IMR-90 (cell line): Measurements from ENCODE around the gene NAV2. TPM values are rescaled to one million over a fixed set of nuclear protein-coding genes. Genes with fewer than 3 reads are reported as not detected.

ENCODE experiments used
- ATAC-seq: fragments of 200-7000 bp; cut with Tn5 transposase; 2 replicates; pipeline ENCODE4 v1.9.1; 2020; ENCODE audit warnings: low read depth, mild to moderate bottlenecking, moderate library complexity
- BruUV-seq: library from RNA; stranded (reverse); fragments of 400-500 nt; replicated peaks from 2 replicates; lab custom pipeline; 2021; lab: Mats Ljungman, UMichigan
- CTCF ChIA-PET: fragments of 300-600 bp; formaldehyde crosslinking; extraction: SDS; loops from one replicate; lab custom pipeline; 2021; ENCODE audit warnings: antibody characterized with exemption; lab: Yijun Ruan, JAX
- POLR2A ChIA-PET: fragments of 300-600 bp; sonication (Branson Sonifier 250); formaldehyde crosslinking; loops from one replicate; lab custom pipeline; 2022; ENCODE audit warnings: antibody characterized with exemption; ENCODE audit not compliant: unreplicated experiment; lab: Charles Lee
- DNase-seq: peaks from one replicate; pipeline ENCODE4 v3.0.0; 2013
- H2AFZ ChIP-seq: replicated peaks from 2 replicates; pipeline ENCODE3; 2013; ENCODE audit warnings: low read length, mild to moderate bottlenecking; ENCODE audit not compliant: poor library complexity
- H2AK5ac ChIP-seq: 2 replicates; pipeline ENCODE4 v1.6.1; 2013; ENCODE audit warnings: low read depth, low read length, inconsistent platforms
- H2AK9ac ChIP-seq: replicated peaks from 2 replicates; pipeline ENCODE3; 2013; ENCODE audit warnings: mild to moderate bottlenecking, low read depth, low read length, moderate library complexity; ENCODE audit not compliant: poor library complexity
- H2BK120ac ChIP-seq: 2 replicates; pipeline ENCODE4 v1.6.1; 2013; ENCODE audit warnings: low read depth, low read length, inconsistent platforms
- H2BK15ac ChIP-seq: 3 replicates; pipeline ENCODE4 v1.6.1; 2013; ENCODE audit warnings: low read depth, low read length, inconsistent platforms
- H2BK20ac ChIP-seq: 2 replicates; pipeline ENCODE4 v1.6.1; 2013; ENCODE audit warnings: low read depth, mild to moderate bottlenecking, inconsistent platforms, low read length, moderate library complexity
- H2BK5ac ChIP-seq: 2 replicates; pipeline ENCODE4 v1.6.1; 2013; ENCODE audit warnings: mild to moderate bottlenecking, low read depth, low read length, inconsistent platforms; ENCODE audit not compliant: poor library complexity, severe bottlenecking
- H3K14ac ChIP-seq: replicated peaks from 2 replicates; pipeline ENCODE4 v1.6.1; 2013; ENCODE audit warnings: low read depth, low read length, inconsistent platforms
- H3K18ac ChIP-seq: 2 replicates; pipeline ENCODE4 v1.6.1; 2013; ENCODE audit warnings: low read depth, low read length, control low read depth
- H3K23ac ChIP-seq: 2 replicates; pipeline ENCODE4 v1.6.1; 2013; ENCODE audit warnings: low read depth, low read length, inconsistent platforms
- H3K27ac ChIP-seq: 2 replicates; pipeline ENCODE4 v1.5.1; 2013; ENCODE audit warnings: mild to moderate bottlenecking, control low read depth, low read length; ENCODE audit not compliant: insufficient read depth
- H3K27me3 ChIP-seq: 2 replicates; pipeline ENCODE4 v1.6.1; 2013; ENCODE audit warnings: low read length; ENCODE audit not compliant: control insufficient read depth, insufficient read depth
- H3K36me3 ChIP-seq: 2 replicates; pipeline ENCODE4 v1.6.1; 2013; ENCODE audit warnings: low read length, mixed read lengths; ENCODE audit not compliant: control insufficient read depth, insufficient read depth
- H3K4ac ChIP-seq: 2 replicates; pipeline ENCODE4 v1.6.1; 2013; ENCODE audit warnings: low read depth, low read length, inconsistent platforms
- H3K4me1 ChIP-seq: 2 replicates; pipeline ENCODE4 v1.6.1; 2013; ENCODE audit warnings: low read length, mixed read lengths; ENCODE audit not compliant: control insufficient read depth, insufficient read depth
- H3K4me2 ChIP-seq: 2 replicates; pipeline ENCODE4 v1.6.1; 2013; ENCODE audit warnings: low read depth, mild to moderate bottlenecking, control low read depth, low read length, moderate library complexity
- H3K4me3 ChIP-seq: 2 replicates; pipeline ENCODE4 v1.5.1; 2013; ENCODE audit warnings: low read depth, mild to moderate bottlenecking, control low read depth, low read length, moderate library complexity; ENCODE audit not compliant: insufficient read depth
- H3K56ac ChIP-seq: 2 replicates; pipeline ENCODE4 v1.6.1; 2013; ENCODE audit warnings: low read length, inconsistent platforms; ENCODE audit not compliant: insufficient read depth; ENCODE audit errors: extremely low read depth
- H3K79me1 ChIP-seq, 2 experiments: 2 replicates each; pipeline ENCODE4 v1.6.1; 2013; ENCODE audit warnings: low read length in 2 of 2, inconsistent platforms in 1 of 2, low read depth in 1 of 2
- H3K9ac ChIP-seq: 2 replicates; pipeline ENCODE4 v1.6.1; 2013; ENCODE audit warnings: low read depth, low read length, control low read depth
- H3K9me1 ChIP-seq: 2 replicates; pipeline ENCODE4 v1.6.1; 2013; ENCODE audit warnings: low read length, inconsistent platforms; ENCODE audit not compliant: insufficient read depth
- H3K9me3 ChIP-seq: 2 replicates; pipeline ENCODE4 v1.6.1; 2013; ENCODE audit warnings: low read length; ENCODE audit not compliant: control insufficient read depth, insufficient read depth
- H4K20me1 ChIP-seq: 2 replicates; pipeline ENCODE4 v1.6.1; 2013; ENCODE audit warnings: low read length, inconsistent platforms; ENCODE audit not compliant: insufficient read depth
- H4K5ac ChIP-seq: 2 replicates; pipeline ENCODE4 v1.6.1; 2013; ENCODE audit warnings: mild to moderate bottlenecking, low read depth, low read length, control low read depth
- H4K8ac ChIP-seq, 2 experiments: 2 replicates each; pipeline ENCODE4 v1.6.1; 2013; ENCODE audit warnings: low read depth in 2 of 2, low read length in 2 of 2, control low read depth in 1 of 2, inconsistent platforms in 1 of 2
- H4K91ac ChIP-seq: 2 replicates; pipeline ENCODE4 v1.6.1; 2013; ENCODE audit warnings: low read depth, low read length, inconsistent platforms; ENCODE audit not compliant: insufficient read depth
- CEBPB ChIP-seq: IDR thresholded peaks from 2 replicates; pipeline ENCODE4 v1.6.1; 2012; ENCODE audit warnings: low read depth, low read length, improper control_type of control experiment
- MAZ ChIP-seq: IDR thresholded peaks from 2 replicates; pipeline ENCODE4 v1.6.1; 2012; ENCODE audit warnings: low read depth, mild to moderate bottlenecking, low read length, improper control_type of control experiment, moderate library complexity, borderline replicate concordance
- RFX5 ChIP-seq: IDR thresholded peaks from 2 replicates; pipeline ENCODE4 v1.8.0; 2012; ENCODE audit warnings: low read depth, mild to moderate bottlenecking, low read length, moderate library complexity
- WGBS, 2 experiments: methylation state at CpG; one replicate each; pipeline versions ENCODE4 v1.1.5 to v1.1.7; 2013; ENCODE audit warnings: missing lambda C conversion rate in 2 of 2; ENCODE audit not compliant: insufficient read length in 1 of 2; ENCODE audit errors: extremely low coverage in 2 of 2; 5-methylcytosine and 5-hydroxymethylcytosine counted together
- dilution Hi-C: fragments of 300-500 bp; cut with HindIII; formaldehyde crosslinking; loops from one replicate; pipeline ENCODE4 v1.14.3; 2018; ENCODE audit warnings: low sequenced_read_pairs; ENCODE audit not compliant: unreplicated experiment
- in situ Hi-C: fragments of 300-500 bp; cut with MboI; formaldehyde crosslinking; loops from 3 replicates; pipeline ENCODE4 v1.14.3; 2019; ENCODE audit warnings: low sequenced_read_pairs, inconsistent platforms, mixed read lengths
- intact Hi-C: fragments of 100-400 bp; cut with micrococcal nuclease; formaldehyde crosslinking; loops from 2 replicates; pipeline ENCODE4 v1.10.0; 2022
- polyA plus RNA-seq, 3 experiments: library from polyadenylated mRNA; depleted of rRNA; stranded (reverse); fragments of >200 nt; gene quantifications; 2 replicates each; pipeline ENCODE4 v1.2.3, GENCODE V29; 2012; ENCODE audit warnings: low replicate concordance in 1 of 3
- total RNA-seq: library from RNA; depleted of rRNA; stranded (reverse); fragments of >200 nt; gene quantifications from 2 replicates; pipeline ENCODE4 v1.2.3, GENCODE V29; 2012
- TF ChIP-seq, protein P1 (sequence below): fragments of 150-350 bp; IDR thresholded peaks from 2 replicates; pipeline ENCODE4 v1.6.1; 2017; ENCODE audit warnings: mild to moderate bottlenecking, antibody characterized with exemption, low read length, low read depth

The NAV2 gene
- total and polyA plus RNA-seq, 2 of the 4 experiments (the other 2 are of a cell fraction), result 4.5 to 12.6 TPM

DNA sequence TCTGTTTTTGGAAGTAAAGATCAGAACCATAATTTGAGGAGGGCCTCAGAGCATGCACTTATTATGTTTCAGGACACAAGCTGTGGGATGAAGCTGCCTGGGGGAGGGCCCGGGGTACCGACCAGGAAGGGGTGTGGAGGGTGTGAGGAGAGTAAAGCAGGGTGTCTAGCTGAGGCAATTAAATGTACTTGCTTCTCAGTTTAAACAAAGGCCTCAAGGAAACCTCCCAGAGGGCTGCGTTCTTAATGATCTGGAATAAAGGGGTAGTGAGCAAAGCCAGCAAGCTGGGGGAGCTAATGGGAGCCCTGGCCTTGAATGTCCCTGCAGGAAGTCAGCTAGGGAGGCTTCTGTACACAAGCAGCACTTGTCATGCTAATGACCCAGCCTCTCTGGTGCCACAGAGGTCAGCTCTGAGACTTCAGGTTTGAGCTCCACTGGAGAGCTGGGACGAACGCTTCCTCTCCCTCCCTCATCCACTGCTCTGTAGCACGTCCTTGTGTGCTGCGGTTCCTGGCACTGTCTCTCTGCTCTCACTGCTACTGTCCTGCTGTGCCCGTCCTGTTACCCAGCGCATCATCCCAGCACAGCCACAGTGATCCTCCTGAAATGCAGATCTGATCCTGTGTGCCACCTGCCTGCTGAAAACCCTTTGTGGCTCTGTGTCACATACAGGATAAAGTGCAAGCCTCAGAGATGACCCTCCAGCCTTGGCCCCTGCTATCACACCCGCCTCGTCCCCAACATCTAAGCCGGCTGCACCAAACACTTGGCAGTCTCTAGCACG is 287.9 kb downstream of the NAV2 start:
- Histone ChIP-seq H3K4me1 (peaks cover 4% of the 10 kb centered on the region), H3K14ac (no peak overlapping the region), H3K18ac (no peak overlapping the region), H2BK15ac (no peak overlapping the region), H2AFZ (no peak overlapping the region), H3K27me3 (no peaks in the 10 kb centered on the region), H3K4ac (no peak overlapping the region), H2BK120ac (no peak overlapping the region), H4K20me1 (0 out of 2 replicates have a peak, but pooled peaks cover 3% of the 10 kb centered on the region), H3K9me3 (no peaks in the 10 kb centered on the region), H3K4me2 (no peak overlapping the region), H3K27ac (no peak overlapping the region), H3K56ac (no peak overlapping the region), H3K79me1 (peaks cover 19 to 22% of the 10 kb centered on the region in 2 experiments), H3K23ac (no peak overlapping the region), H2BK5ac (no peak overlapping the region), H2AK9ac (no peak overlapping the region), H3K4me3 (no peak overlapping the region), H3K36me3 (0 out of 2 replicates have a peak, but pooled peaks cover 2% of the 10 kb centered on the region), H2BK20ac (no peak overlapping the region), H4K5ac (no peak overlapping the region), H4K8ac (no peak overlapping the region), H2AK5ac (no peak overlapping the region; the same call in 1 of the 2 replicates), H3K9ac (no peak overlapping the region), H4K91ac (no peak overlapping the region), H3K9me1 (peaks cover 3% of the 10 kb centered on the region; the same call in 1 of the 2 replicates)
- in situ Hi-C loops, result no loop called here
- ChIA-PET POLR2A (no interaction called here), CTCF (no interaction called here)
- dilution Hi-C loops, result no loop called here
- no peak for TF ChIP-seq CEBPB
- no peak for TF ChIP-seq MAZ
- no peak for TF ChIP-seq RFX5
- TF ChIP-seq, protein P1, sequence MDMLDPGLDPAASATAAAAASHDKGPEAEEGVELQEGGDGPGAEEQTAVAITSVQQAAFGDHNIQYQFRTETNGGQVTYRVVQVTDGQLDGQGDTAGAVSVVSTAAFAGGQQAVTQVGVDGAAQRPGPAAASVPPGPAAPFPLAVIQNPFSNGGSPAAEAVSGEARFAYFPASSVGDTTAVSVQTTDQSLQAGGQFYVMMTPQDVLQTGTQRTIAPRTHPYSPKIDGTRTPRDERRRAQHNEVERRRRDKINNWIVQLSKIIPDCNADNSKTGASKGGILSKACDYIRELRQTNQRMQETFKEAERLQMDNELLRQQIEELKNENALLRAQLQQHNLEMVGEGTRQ, result no peak
- DNase-seq, result no peak
- no peak for ATAC-seq
- 92% methylated on average over 7 of the region's 13 CpGs; no CpG with 5 or more reads in 1 of the 2 experiments for WGBS, 2 experiments
- no TSS peak for BruUV-seq
- intact Hi-C loops, result no loop called here
